Uterus (tissue), 2 donors: ENCODE data around the gene TNFRSF14.

ENCODE experiments used
- POLR2A ChIP-seq, 2 donors: fragments of 450-650 bp; IDR thresholded peaks; one replicate each; pipeline ENCODE4 v1.6.1; 2016; ENCODE audit warnings: antibody characterized with exemption in 2 of 2, mild to moderate bottlenecking in 1 of 2, moderate library complexity in 1 of 2
- TF ChIP-seq, protein P1 (sequence below), 4 experiments: fragments of 200-600 bp in 2 of 4; fragments of 450-650 bp in 2 of 4; sonication (generic) in 2 of 4; IDR thresholded peaks; one replicate each; pipeline ENCODE4 v1.5.1; 2016 to 2019; ENCODE audit warnings: antibody characterized with exemption in 4 of 4, mild to moderate bottlenecking in 2 of 4, moderate library complexity in 1 of 4

DNA sequence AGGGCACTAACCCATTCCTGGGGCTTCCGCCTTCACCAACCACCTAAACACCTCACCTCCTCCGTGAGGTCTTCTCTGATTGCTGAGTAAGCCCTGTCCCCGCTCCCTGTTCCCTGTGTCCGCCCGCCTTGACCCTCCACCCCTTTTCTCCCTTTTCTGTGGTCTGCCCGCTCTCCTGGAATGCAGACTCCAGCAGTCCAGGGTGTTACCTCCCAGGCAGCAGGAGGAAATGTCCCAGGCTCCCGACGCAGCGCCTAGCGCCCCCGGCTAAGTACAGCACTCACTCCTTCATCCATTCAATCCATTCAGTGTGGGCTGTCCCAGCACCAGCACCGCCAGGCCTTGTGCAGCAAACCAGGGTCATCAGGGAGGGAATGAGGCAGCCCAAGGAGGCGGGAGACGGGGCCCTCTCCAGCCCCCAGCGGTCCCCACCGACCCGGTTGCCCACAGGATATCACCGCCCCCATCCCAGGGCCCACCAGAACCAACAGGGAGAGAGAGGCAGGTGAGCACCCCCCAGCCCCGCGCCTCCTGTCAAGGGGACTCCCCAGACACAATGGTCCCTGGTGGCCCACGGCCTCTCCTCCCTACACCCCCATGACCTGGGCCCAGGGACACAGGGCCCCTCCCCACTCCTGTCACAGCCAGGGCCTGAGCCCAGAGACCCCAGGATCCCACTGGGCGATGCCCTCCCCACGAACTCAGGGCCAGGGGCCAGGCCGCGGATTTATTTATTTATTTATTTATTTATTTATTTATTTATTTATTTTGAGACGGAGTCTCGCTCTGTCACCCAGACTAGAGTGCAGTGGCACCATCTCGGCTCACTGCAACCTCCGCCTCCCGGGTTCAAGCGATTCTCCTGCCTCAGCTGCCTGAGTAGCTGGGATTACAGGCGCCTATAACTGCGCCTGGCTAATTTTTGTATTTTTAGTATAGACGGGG, 10.2 kb downstream of the TNFRSF14 start:
- TF ChIP-seq, protein P1, sequence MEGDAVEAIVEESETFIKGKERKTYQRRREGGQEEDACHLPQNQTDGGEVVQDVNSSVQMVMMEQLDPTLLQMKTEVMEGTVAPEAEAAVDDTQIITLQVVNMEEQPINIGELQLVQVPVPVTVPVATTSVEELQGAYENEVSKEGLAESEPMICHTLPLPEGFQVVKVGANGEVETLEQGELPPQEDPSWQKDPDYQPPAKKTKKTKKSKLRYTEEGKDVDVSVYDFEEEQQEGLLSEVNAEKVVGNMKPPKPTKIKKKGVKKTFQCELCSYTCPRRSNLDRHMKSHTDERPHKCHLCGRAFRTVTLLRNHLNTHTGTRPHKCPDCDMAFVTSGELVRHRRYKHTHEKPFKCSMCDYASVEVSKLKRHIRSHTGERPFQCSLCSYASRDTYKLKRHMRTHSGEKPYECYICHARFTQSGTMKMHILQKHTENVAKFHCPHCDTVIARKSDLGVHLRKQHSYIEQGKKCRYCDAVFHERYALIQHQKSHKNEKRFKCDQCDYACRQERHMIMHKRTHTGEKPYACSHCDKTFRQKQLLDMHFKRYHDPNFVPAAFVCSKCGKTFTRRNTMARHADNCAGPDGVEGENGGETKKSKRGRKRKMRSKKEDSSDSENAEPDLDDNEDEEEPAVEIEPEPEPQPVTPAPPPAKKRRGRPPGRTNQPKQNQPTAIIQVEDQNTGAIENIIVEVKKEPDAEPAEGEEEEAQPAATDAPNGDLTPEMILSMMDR (IDR thresholded peaks at IDR 0.05), result no peak
- no peak for TF ChIP-seq POLR2A (IDR thresholded peaks at IDR 0.05)
